Kidney (tissue), 14 donors: ENCODE results near the gene PSPH. TPM values are rescaled to one million over a fixed set of nuclear protein-coding genes. Genes with fewer than 3 reads are reported as not detected.
A peak's percentile ranks its signal among the peaks of the same experiment; 100 is the strongest.
"Not testable (repeated sequence)": the region's sequence is repeated elsewhere in the genome, so short reads cannot be mapped to it uniquely, and the experiment has no call there.

Experiments used
- DNase-seq, 5 donors: peaks; one replicate each; pipeline ENCODE4 v3.0.0-alpha.2; 2013 to 2020
- FAIRE-seq: peaks from 2 replicates; lab custom pipeline; 2012; peaks lifted over from hg19 to GRCh38; lab: Jason Lieb, UNC
- H3K27ac ChIP-seq, 2 donors: one replicate each; pipeline ENCODE4 v1.7.0; 2013; ENCODE audit warnings: low read depth in 2 of 2, low read length in 2 of 2, inconsistent platforms in 1 of 2
- H3K27me3 ChIP-seq: one replicate; pipeline ENCODE4 v1.7.1; 2013; ENCODE audit warnings: low read length, inconsistent platforms; ENCODE audit not compliant: control insufficient read depth, insufficient read depth
- H3K36me3 ChIP-seq, 3 donors: one replicate each; pipeline versions ENCODE4 v1.7.0 to v1.7.1; 2013; ENCODE audit warnings: low read length in 3 of 3, control low read depth in 1 of 3, inconsistent platforms in 1 of 3; ENCODE audit not compliant: insufficient read depth in 3 of 3, control insufficient read depth in 2 of 3
- H3K4me1 ChIP-seq, 3 donors: one replicate each; pipeline versions ENCODE4 v1.7.0 to v1.7.1; 2013; ENCODE audit warnings: low read length in 3 of 3, inconsistent platforms in 1 of 3, low read depth in 1 of 3; ENCODE audit not compliant: control insufficient read depth in 2 of 3, insufficient read depth in 2 of 3
- H3K4me3 ChIP-seq, 3 donors: one replicate each; pipeline versions ENCODE4 v1.7.0 to v1.8.1; 2013; ENCODE audit warnings: low read length in 3 of 3, control low read depth in 1 of 3, inconsistent platforms in 1 of 3
- H3K9ac ChIP-seq, 3 donors: one replicate each; pipeline versions ENCODE4 v1.7.0 to v1.7.1; 2013; ENCODE audit warnings: low read length in 3 of 3, control low read depth in 1 of 3, inconsistent platforms in 1 of 3
- H3K9me3 ChIP-seq, 3 donors: one replicate each; pipeline versions ENCODE4 v1.7.0 to v1.7.1; 2013; ENCODE audit warnings: low read length in 3 of 3, control low read depth in 1 of 3, inconsistent platforms in 1 of 3; ENCODE audit not compliant: control insufficient read depth in 2 of 3, insufficient read depth in 1 of 3
- intact Hi-C: fragments of 100-400 bp; cut with DNase I; formaldehyde crosslinking; loops from one replicate; pipeline ENCODE4 v1.11.1; 2022
- polyA plus RNA-seq: library from polyadenylated mRNA; stranded (reverse); fragments of 350-450 nt; fragmentation: Illumina TruSeq; extraction: RNeasy Lipid Tissue Mini Kit (QIAGEN cat#74804); gene quantifications from one replicate; pipeline ENCODE4 v1.2.3, GENCODE V29; 2014; ENCODE audit warnings: low read depth, low replicate concordance; ENCODE audit not compliant: insufficient read depth
- total RNA-seq: library from RNA; stranded (reverse); fragmentation: NEBNext Ultra II Directional; extraction: Animal tissue kit (Norgen Biotek cat#: 25700); gene quantifications from one replicate; pipeline ENCODE4 v1.2.1, GENCODE V29; 2021
- TF ChIP-seq, protein P1 (sequence below): IDR thresholded peaks from 3 replicates; pipeline ENCODE4 v1.5.1; 2012; ENCODE audit warnings: mild to moderate bottlenecking, moderate library complexity, borderline replicate concordance; ENCODE audit not compliant: insufficient read depth; ENCODE audit errors: extremely low read depth
- donor health status: control.
- donor health status: control.
- donor health status: control.
- donor health status: control.
- donor health status: control.
- donor health status: DM: yes; HTN: yes; CAD: no.
- donor health status: Normal renal cell carcinoma (clear cell type).

The PSPH gene
- total and polyA plus RNA-seq, 2 donors from 2014 or later = 9.0 to 17.8 TPM

- Histone ChIP-seq H3K36me3 (peaks cover 2 to 3% (median 2%) of the 10 kb centered on the region in 3 donors), H3K9ac (no peak overlapping the region), H3K4me3 (no peak overlapping the region), H3K4me1 (peaks cover 0 to 4% (median 0%) of the 10 kb centered on the region in 3 donors), H3K9me3 (no peaks in the 10 kb centered on the region), H3K27me3 (no peaks in the 10 kb centered on the region), H3K27ac (no peak overlapping the region)
- DNase-seq (no peak), FAIRE-seq (no peak)
- TF ChIP-seq, protein P1, sequence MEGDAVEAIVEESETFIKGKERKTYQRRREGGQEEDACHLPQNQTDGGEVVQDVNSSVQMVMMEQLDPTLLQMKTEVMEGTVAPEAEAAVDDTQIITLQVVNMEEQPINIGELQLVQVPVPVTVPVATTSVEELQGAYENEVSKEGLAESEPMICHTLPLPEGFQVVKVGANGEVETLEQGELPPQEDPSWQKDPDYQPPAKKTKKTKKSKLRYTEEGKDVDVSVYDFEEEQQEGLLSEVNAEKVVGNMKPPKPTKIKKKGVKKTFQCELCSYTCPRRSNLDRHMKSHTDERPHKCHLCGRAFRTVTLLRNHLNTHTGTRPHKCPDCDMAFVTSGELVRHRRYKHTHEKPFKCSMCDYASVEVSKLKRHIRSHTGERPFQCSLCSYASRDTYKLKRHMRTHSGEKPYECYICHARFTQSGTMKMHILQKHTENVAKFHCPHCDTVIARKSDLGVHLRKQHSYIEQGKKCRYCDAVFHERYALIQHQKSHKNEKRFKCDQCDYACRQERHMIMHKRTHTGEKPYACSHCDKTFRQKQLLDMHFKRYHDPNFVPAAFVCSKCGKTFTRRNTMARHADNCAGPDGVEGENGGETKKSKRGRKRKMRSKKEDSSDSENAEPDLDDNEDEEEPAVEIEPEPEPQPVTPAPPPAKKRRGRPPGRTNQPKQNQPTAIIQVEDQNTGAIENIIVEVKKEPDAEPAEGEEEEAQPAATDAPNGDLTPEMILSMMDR = no peak
- intact Hi-C loops = no loop called here
Observed at GRCh38 chr7:56077681-56078080, 26.4 kb upstream of the PSPH start.

- DNase-seq (peak; percentile 89 to 93 (median 92)), FAIRE-seq (peak; percentile 56)
- peaks cover 2 to 9% (median 5%) of the 10 kb centered on the region in 3 donors for H3K36me3 ChIP-seq
- no peak overlapping the region for H3K27ac ChIP-seq
- no peak overlapping the region for H3K4me3 ChIP-seq
- no peaks in the 10 kb centered on the region for H3K27me3 ChIP-seq
- no peaks in the 10 kb centered on the region for H3K9me3 ChIP-seq
- peak overlapping the region in 1 of 3 donors; percentile 58 for H3K9ac ChIP-seq
- intact Hi-C loops = no loop called here
- peaks cover 0 to 3% (median 0%) of the 10 kb centered on the region in 3 donors for H3K4me1 ChIP-seq
- TF ChIP-seq, protein P1 = peak; percentile 93
Observed at GRCh38 chr7:56074371-56074791, 23.1 kb upstream of the PSPH start.

DNA sequence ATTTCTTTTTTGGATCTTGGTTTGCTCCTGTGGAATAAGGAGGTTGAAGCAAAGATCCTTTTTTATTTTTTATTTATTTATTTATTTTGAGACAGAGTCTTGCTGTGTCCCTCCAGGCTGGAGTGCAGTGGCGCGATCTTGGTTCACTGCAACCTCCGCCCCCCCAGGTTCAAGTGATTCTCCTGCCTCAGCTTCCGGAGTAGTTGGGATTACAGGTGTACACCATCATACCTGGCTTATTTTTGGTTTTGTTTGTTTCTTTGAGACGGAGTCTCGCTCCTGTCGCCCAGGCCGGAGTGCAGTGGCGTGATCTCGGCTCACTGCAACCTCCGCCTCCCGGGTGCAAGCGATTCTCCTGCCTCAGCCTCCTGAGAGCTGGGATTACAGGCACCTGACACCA lies 15.1 kb upstream of the PSPH start:
- H3K9me3 ChIP-seq, H3K4me1 ChIP-seq, H3K4me3 ChIP-seq, intact Hi-C loops, FAIRE-seq, H3K27me3 ChIP-seq, H3K27ac ChIP-seq, DNase-seq, H3K9ac ChIP-seq: not testable (repeated sequence)
- peaks cover 4 to 22% (median 16%) of the 10 kb centered on the region in 3 donors for H3K36me3 ChIP-seq

- intact Hi-C loops = no loop called here
- Histone ChIP-seq H3K9ac (peak within 1 kb of the TSS; percentile 67 to 80 (median 77)), H3K27ac (peak within 1 kb of the TSS; percentile 95), H3K36me3 (peaks cover 6 to 33% (median 20%) of the 10 kb centered on the region in 3 donors), H3K4me1 (peaks cover 0 to 3% (median 0%) of the 10 kb centered on the region in 3 donors), H3K27me3 (no peaks in the 10 kb centered on the region), H3K9me3 (no peaks in the 10 kb centered on the region), H3K4me3 (peak within 1 kb of the TSS; percentile 73 to 89 (median 83))
- peak; percentile 94 to 97 (median 97) for DNase-seq
- no peak for FAIRE-seq
- TF ChIP-seq, protein P1 = peak; percentile 24
Observed at GRCh38 chr7:56063882-56064625, 12.8 kb upstream of the PSPH start, which contains the start of gene SUMF2. Gene SUMF2, plus strand, starts transcription at chr7:56064286. Its CDS starts 26 bp downstream, at chr7:56064312.
